SK-N-DZ (cell line): ENCODE results near the gene TAF6. TPM values are rescaled to one million over a fixed set of nuclear protein-coding genes. Genes with fewer than 3 reads are reported as not detected.

Experiments
- DNase-seq: peaks from one replicate; pipeline ENCODE4 v3.0.0-alpha.2; 2015; ENCODE audit warnings: low spot score
- polyA plus RNA-seq, 2 experiments: library from polyadenylated mRNA; depleted of rRNA; stranded (reverse); fragments of >200 nt; gene quantifications; 2 replicates each; pipeline ENCODE4 v1.2.3, GENCODE V29; 2014

TAF6 gene
- polyA plus RNA-seq (2014; cell fraction: cytosol; rRNA removed) = 76.5 and 98.2 TPM in 2 replicates
- polyA plus RNA-seq (2014; cell fraction: nucleus; rRNA removed) = 92.4 and 94.5 TPM in 2 replicates

DNA sequence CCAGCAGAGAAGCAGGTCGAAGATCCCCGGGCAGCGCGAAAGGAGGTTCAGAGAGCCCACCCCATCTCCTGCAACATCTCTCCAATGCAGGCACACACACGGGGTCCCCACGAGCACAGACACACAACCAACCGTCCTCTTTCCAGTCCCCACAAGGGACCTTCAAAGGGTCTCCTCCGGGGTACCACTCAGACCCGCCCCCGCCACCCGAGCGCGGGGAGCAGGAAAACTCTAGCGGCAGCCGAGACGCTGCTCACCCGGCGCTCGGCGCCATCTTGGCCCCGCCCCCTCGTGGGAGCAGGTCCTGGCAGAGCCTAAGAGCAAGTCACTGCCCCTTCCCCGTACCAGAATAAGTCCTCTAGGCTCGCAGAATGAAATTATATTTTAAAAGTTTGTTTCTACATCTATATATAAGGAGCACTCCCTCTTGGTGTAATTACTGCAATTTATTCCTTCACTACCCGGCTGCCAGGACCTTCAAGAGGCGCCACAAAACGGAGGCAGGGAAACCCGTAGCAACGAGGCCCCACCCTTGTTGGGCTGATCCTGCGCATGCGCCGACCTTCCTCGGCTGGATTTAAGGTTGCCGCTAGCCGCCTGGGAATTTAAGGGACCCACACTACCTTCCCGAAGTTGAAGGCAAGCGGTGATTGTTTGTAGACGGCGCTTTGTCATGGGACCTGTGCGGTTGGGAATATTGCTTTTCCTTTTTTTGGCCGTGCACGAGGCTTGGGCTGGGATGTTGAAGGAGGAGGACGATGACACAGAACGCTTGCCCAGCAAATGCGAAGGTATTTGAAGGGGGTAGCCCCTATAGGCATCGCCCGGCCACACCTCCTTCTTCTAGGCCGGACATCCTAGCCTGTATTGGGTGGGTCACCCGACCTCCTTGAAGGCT is at the start of gene TAF6, which contains the start of gene CNPY4:
Gene TAF6 (minus strand): TSS at position 287 of the 898 bp plus-strand sequence. CDS start 5,149 bp downstream, outside the sequence.
Gene CNPY4 (plus strand): TSS at position 563 of the 898 bp plus-strand sequence. CDS start 111 bp downstream, at position 674.
- peak; percentile 97 for DNase-seq

GRCh38 chr7:100167912-100168323 is 48.8 kb upstream of the TAF6 start:
- DNase-seq = no peak

DNA sequence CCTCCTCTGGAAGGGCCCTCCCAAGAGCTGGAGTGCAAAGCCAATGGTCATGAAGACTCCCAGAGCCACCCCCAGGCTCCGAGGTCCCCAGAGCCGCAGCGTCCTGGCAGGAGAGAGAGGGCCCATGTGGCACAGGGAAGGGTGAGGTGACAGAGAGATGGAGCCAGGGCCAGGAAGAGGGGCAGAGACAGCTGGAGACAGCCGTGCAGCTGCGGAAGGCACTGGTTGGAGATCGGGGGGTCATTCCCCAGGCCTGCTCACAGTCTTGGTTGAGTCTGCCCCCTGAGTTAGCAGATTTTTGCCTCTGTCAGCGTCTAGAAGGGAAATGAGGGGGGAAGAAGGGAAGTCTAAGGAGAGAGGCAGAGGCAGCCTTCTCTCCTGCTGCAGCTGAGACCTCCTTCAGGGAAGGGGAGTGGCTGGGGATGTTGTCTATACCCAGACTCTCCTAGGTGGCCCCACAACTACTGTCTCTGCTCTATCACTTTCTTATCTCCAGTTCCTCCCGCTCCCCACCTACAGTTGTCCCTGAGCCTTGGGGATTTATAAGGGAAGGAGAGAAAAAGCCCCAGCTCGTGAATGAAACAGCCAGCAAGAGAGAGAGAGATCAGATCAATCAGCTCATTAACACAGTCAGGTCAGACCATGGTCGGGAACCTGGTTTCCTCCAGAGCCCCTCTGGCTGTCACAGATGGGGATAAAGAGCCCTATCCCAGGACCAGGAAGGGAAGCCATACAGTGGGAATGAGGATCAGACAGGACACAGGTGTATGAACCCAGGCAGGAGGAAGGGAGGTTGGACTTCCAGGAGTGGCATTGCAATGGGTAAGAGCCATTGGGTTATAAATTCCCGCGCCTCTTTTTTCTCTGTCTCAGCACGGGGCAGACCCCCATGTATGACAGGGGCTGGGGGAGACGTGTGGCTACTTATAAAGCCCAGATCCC is 48.1 kb upstream of the TAF6 start:
- DNase-seq = no peak

DNA sequence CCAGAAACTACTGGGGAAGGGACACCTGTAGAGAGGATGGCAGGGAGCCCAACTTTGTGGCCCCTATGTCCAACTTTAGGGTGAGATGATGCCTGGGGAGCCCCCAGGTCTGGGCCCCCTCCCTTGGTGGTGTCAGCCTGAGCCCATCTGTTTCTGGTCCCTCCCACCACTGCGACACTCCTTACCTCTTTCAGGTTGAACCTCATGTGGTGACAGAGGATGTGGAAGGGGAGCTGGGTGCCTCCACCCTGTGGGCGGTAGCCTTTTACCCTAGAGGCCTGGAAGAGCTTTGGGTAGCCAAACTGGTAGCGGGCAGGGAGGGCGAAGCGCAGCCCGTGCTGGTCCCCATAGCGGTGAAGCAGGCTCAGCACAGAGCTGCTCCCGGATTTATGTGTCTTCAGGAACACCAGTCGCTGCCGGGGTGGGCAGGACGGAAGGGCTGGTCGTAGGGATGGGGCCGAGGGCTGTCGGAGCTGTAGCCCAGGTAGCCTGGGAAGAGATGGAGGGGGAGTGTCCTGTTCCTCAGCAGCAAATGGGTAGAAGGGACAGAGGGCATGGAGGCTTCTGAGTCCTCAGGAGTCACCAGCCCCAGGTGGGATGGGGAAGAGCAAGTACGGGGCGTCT is 47.3 kb upstream of the TAF6 start:
- no peak for DNase-seq

- no peak for DNase-seq
Measured at GRCh38 chr7:100163871-100164270, 44.7 kb upstream of the TAF6 start.

DNA sequence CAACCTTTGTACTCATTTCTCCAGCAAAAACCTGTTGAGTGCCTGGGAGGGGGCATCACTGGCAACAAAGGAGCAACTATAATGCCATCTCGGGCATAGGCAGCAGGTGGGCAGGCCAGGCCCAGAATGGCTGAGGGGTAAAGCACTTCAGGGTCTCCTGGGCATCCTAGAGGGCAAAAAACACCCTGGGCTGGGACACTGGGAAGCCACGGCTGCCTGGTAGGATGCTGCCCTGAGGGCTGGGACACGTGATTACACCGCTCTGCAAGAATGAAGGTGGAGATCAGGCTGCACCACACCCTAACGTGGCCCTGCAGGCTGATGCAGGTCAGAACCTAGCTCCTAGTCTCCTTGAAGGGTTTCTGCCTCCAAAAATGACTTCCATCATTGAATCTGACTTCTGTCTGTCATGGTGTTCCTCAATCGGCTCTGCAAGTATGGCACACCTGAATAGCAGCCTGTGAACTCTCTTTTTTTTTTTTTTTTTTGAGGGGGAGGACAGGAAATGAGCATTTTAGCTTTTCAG is 43.9 kb upstream of the TAF6 start:
- DNase-seq = no peak

DNA sequence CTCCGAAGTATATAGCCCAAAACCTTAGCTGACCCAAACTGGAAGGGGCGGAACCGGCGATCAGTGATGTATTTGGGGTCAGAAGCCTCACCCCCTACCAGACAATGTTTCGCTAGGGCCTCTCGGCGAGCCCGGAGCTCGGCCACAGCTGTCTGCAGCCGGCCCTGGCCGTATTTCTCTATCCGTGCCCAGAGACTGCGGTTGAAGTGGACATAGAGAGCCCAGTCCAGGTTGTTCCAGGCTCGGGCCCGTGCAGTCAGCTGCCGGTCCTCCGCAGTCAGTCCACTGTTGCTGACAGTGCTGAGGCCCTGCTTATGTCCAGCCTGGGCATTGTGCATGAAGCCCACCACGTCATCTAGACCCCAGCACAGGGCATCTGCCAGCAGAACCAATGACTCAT is 40.9 kb upstream of the TAF6 start:
- DNase-seq = no peak

- no peak for DNase-seq
Measured at GRCh38 chr7:100159099-100159623, 40.0 kb upstream of the TAF6 start.

DNA sequence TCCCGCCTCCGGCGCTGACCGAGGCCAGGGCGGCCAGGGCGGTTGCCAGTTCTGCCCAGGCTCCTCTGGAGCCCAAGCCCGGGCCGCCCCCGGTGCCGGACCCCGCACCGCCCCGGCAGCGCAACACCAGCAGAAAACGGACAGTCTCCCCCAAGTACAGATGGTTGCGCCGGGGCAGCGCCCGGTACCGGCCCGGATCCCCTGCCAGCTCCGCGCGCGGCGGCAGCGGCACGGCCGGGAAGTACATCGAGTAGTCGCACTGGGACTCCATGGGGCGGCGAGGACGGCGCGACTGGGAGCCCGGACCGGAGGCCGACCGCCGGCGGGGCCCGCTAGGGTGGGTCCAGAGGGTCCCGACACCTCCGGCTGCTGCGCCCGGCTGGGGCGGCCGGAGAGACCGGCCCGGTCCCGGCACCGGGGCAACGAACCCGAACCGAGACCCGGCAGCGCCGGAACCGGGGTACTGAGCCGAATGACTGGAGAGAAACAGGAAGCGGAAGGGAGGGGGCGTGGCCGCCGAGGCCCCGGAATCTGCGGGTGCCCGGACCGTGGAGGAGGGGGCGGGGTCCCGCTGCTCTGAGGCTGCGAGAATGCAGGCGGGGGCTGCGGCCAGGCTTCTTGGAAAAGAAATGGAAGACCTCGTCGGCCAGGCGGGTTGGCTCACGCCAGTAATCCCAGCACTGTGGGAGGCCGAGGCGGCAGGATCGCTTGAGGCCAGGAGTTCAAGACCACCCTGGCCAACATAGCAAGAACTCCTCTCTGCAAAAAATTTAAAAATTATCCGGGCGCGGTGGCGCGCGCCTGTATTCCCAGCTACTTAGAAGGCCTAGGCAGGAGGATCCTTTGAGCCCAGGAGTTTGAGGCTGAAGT is 39.3 kb upstream of the TAF6 start, which contains the start of gene TRAPPC14:
Gene TRAPPC14 (minus strand): TSS at position 495 of the 870 bp plus-strand sequence. CDS start 224 bp downstream, at position 271.
- peak; percentile 87 for DNase-seq

DNA sequence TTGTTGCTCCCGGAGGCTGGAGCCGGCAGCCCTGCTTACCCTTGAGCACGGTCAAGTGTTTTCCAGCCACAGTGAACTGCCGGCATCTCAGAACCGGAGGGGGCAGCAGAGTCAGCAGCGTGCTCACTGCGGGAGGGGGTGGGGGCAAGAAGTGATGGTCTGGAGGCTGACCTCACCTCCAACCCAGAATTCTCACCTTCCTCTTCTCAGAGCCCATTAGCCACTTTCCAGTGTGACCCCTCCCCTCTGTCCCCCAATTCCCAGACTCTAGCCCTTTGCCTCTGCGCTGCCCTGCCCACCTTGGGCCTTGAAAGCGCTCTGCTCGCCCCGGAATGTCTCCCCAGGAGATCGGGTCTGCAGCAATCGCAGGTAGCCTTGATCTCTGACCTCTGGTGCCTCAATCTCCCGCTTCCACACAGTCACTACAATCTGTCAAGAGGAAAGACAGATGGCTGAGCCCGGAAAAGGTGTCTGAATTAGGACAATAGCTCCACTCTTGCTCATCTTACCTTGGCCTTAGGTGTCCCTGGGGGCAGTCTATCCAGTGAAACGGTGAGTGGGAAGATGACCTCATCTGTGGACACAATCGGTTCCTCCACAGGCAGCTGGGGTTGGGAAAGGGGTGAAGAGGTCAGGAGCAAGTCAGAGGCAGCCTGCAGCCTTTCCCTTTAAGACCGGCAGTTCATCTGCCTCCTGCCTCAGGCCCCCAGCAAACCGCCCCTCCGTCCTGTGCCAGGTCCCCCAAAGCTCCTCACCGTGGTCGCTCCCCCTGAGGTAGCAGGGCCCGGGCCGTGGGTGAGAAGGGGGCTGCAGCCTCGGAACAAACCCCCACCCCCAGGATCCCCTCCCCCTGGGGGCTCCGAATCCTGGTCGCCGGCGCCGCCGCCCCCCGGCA is 38.4 kb upstream of the TAF6 start:
- no peak for DNase-seq

GRCh38 chr7:100157069-100157333 is 37.8 kb upstream of the TAF6 start:
- no peak for DNase-seq

GRCh38 chr7:100156331-100157068 is 37.3 kb upstream of the TAF6 start:
- DNase-seq = no peak

GRCh38 chr7:100155553-100156317 is 36.6 kb upstream of the TAF6 start:
- no peak for DNase-seq

GRCh38 chr7:100154651-100155491 is 35.7 kb upstream of the TAF6 start:
- DNase-seq = no peak

- no peak for DNase-seq
Measured at GRCh38 chr7:100153708-100154535, 34.8 kb upstream of the TAF6 start.
